HepG2 (cell line): Measurements from ENCODE around the gene NCAPD2. TPM values are rescaled to one million over a fixed set of nuclear protein-coding genes. Genes with fewer than 3 reads are reported as not detected.

Experiments
- ATAC-seq: fragments of 200-7000 bp; cut with Tn5 transposase; 3 replicates; pipeline ENCODE4 v1.9.1; 2020; ENCODE audit warnings: mild to moderate bottlenecking, moderate library complexity
- BruUV-seq: library from RNA; stranded (reverse); fragments of 400-500 nt; replicated peaks from 2 replicates; lab custom pipeline; 2021; lab: Mats Ljungman, UMichigan
- CTCF ChIA-PET: fragments of 300-600 bp; formaldehyde crosslinking; extraction: SDS; loops from one replicate; lab custom pipeline; 2021; ENCODE audit warnings: low total read pairs, inconsistent platforms, low intra/inter-chr PET ratio; lab: Yijun Ruan, JAX
- POLR2A ChIA-PET: fragments of 350-600 bp; sonication (Branson Sonifier 250); formaldehyde crosslinking; loops from one replicate; lab custom pipeline; 2020; ENCODE audit warnings: antibody characterized with exemption, inconsistent platforms; lab: Yijun Ruan, JAX
- DNase-seq: peaks from one replicate; pipeline ENCODE4 v3.0.0-alpha.2; 2015; ENCODE audit warnings: low spot score
- FAIRE-seq: peaks from 3 replicates; lab custom pipeline; 2011; peaks lifted over from hg19 to GRCh38; lab: Jason Lieb, UNC
- H2AFZ ChIP-seq: one replicate; pipeline ENCODE4 v1.6.1; 2011; ENCODE audit warnings: low read length, inconsistent platforms
- H3K27ac ChIP-seq: fragments of 300-600 bp; 3 replicates; pipeline ENCODE4 v1.8.0; 2011; ENCODE audit warnings: mixed run types, mild to moderate bottlenecking, mixed read lengths, low read length, inconsistent platforms; ENCODE audit not compliant: insufficient read depth; ENCODE audit errors: extremely low read length
- H3K27me3 ChIP-seq, 2 experiments: fragments of 200-600 bp in 1 of 2; 2 replicates in 1 of 2; 3 replicates in 1 of 2; pipeline versions ENCODE4 v1.6.0 to v1.8.0; 2011; ENCODE audit warnings: low read length in 2 of 2, mild to moderate bottlenecking in 2 of 2, moderate library complexity in 2 of 2, inconsistent platforms in 1 of 2; ENCODE audit not compliant: insufficient read depth in 2 of 2, control insufficient read depth in 1 of 2
- H3K36me3 ChIP-seq, 2 experiments: fragments of 200-600 bp in 1 of 2; replicated peaks in 1 of 2; 2 replicates in 1 of 2; 3 replicates in 1 of 2; pipeline versions ENCODE4 v1.5.1 to v1.8.0; 2011; ENCODE audit warnings: low read length in 2 of 2, inconsistent platforms in 1 of 2; ENCODE audit not compliant: insufficient read depth in 2 of 2, control insufficient read depth in 1 of 2
- H3K4me1 ChIP-seq: 2 replicates; pipeline ENCODE4 v1.5.1; 2012; ENCODE audit warnings: low read length, inconsistent platforms; ENCODE audit not compliant: insufficient read depth
- H3K4me2 ChIP-seq: 2 replicates; pipeline ENCODE4 v1.6.0; 2011; ENCODE audit warnings: low read depth, low read length, inconsistent platforms
- H3K4me3 ChIP-seq, 3 experiments: fragments of 200-600 bp in 1 of 3; sonication (generic), shearing (Covaris generic) in 1 of 3; replicated peaks in 1 of 3; 2 replicates each; pipeline ENCODE4 v1.5.1; 2011 to 2016; ENCODE audit warnings: low read length in 3 of 3, inconsistent platforms in 2 of 3, low read depth in 2 of 3, mild to moderate bottlenecking in 2 of 3, control low read depth in 1 of 3, mixed read lengths in 1 of 3; ENCODE audit not compliant: insufficient read depth in 1 of 3
- H3K79me2 ChIP-seq: one replicate; pipeline ENCODE4 v1.6.1; 2011; ENCODE audit warnings: low read length, inconsistent platforms; ENCODE audit not compliant: insufficient read depth
- H3K9ac ChIP-seq: 2 replicates; pipeline ENCODE4 v1.6.0; 2011; ENCODE audit warnings: mild to moderate bottlenecking, low read depth, low read length, inconsistent platforms; ENCODE audit not compliant: insufficient read depth
- H3K9me3 ChIP-seq: 2 replicates; pipeline ENCODE4 v1.5.1; 2012; ENCODE audit warnings: mild to moderate bottlenecking, low read length
- H4K20me1 ChIP-seq: 2 replicates; pipeline ENCODE4 v1.6.0; 2011; ENCODE audit warnings: inconsistent platforms, mild to moderate bottlenecking, low read length, moderate library complexity; ENCODE audit not compliant: insufficient read depth
- DNMT1 ChIP-seq: sonication (generic); formaldehyde crosslinking; IDR thresholded peaks from 2 replicates; pipeline ENCODE4 v1.5.1; 2020; ENCODE audit warnings: mild to moderate bottlenecking, missing genetic modification reagents
- MBD4 ChIP-seq: IDR thresholded peaks from 2 replicates; pipeline ENCODE4 v1.6.1; 2012; ENCODE audit warnings: low read length, inconsistent platforms, borderline replicate concordance
- PHF21A ChIP-seq: sonication (generic); formaldehyde crosslinking; IDR thresholded peaks from 2 replicates; pipeline ENCODE4 v1.5.0; 2020; ENCODE audit warnings: mild to moderate bottlenecking, missing genetic modification reagents
- RCOR2 ChIP-seq: IDR thresholded peaks from 2 replicates; pipeline ENCODE4 v1.6.1; 2016; ENCODE audit warnings: missing biosample characterization, missing genetic modification reagents
- SAFB2 ChIP-seq: sonication (generic); formaldehyde crosslinking; IDR thresholded peaks from 2 replicates; pipeline ENCODE4 v1.5.1; 2020; ENCODE audit warnings: missing genetic modification reagents, low read depth, mild to moderate bottlenecking, borderline replicate concordance
- ZBTB21 ChIP-seq: sonication (generic); formaldehyde crosslinking; IDR thresholded peaks from 2 replicates; pipeline ENCODE4 v1.4.0; 2020; ENCODE audit warnings: missing genetic modification reagents
- ZFYVE20 ChIP-seq: sonication (generic); formaldehyde crosslinking; IDR thresholded peaks from 2 replicates; pipeline ENCODE4 v1.8.0; 2023; ENCODE audit warnings: low read depth, mild to moderate bottlenecking, moderate library complexity, missing genetic modification reagents, borderline replicate concordance
- ZNF225 ChIP-seq: sonication (generic); formaldehyde crosslinking; IDR thresholded peaks from 2 replicates; pipeline ENCODE4 v1.4.0; 2020; ENCODE audit warnings: mild to moderate bottlenecking, missing genetic modification reagents
- ZNF343 ChIP-seq: sonication (generic); formaldehyde crosslinking; IDR thresholded peaks from 2 replicates; pipeline ENCODE4 v1.4.0; 2020; ENCODE audit warnings: mild to moderate bottlenecking, missing genetic modification reagents
- ZNF446 ChIP-seq: sonication (generic); formaldehyde crosslinking; IDR thresholded peaks from 2 replicates; pipeline ENCODE4 v1.5.0; 2020; ENCODE audit warnings: mild to moderate bottlenecking, missing genetic modification reagents
- ZNF549 ChIP-seq: sonication (generic); formaldehyde crosslinking; IDR thresholded peaks from 2 replicates; pipeline ENCODE4 v1.5.0; 2020; ENCODE audit warnings: missing genetic modification reagents
- ZSCAN21 ChIP-seq: sonication (generic); formaldehyde crosslinking; IDR thresholded peaks from 2 replicates; pipeline ENCODE4 v1.8.0; 2022; ENCODE audit warnings: mild to moderate bottlenecking, missing genetic modification reagents, moderate library complexity, borderline replicate concordance
- WGBS: methylation state at CpG from one replicate; pipeline ENCODE4 v1.1.6; 2017; ENCODE audit warnings: low lambda C conversion rate; 5-methylcytosine and 5-hydroxymethylcytosine counted together
- in situ Hi-C: cut with HindIII; loops from 2 replicates; pipeline ENCODE4 v1.10.0; 2017; ENCODE audit warnings: low pct_unique_long_range_greater_than_20kb; ENCODE audit not compliant: extremely low pct_ligation_motif_present
- intact Hi-C: fragments of 100-400 bp; cut with micrococcal nuclease; formaldehyde crosslinking; loops from one replicate; pipeline ENCODE4 v1.10.0; 2022; ENCODE audit not compliant: unreplicated experiment
- polyA plus RNA-seq, 8 experiments: library from polyadenylated mRNA; depleted of rRNA in 3 of 8; stranded (reverse) in 7 of 8; unstranded in 1 of 8; fragments of >200 nt; fragmentation: Illumina TruSeq in 4 of 8; extraction: Trizol in 4 of 8; gene quantifications; 2 replicates each; pipeline versions ENCODE4 v1.2.1 to v1.2.3, GENCODE V29; 2011 to 2016; ENCODE audit warnings: low read depth in 4 of 8, missing spikeins in 1 of 8, mixed read lengths in 1 of 8; ENCODE audit not compliant: insufficient read depth in 1 of 8
- total RNA-seq, 5 experiments: library from RNA; depleted of rRNA; stranded (reverse); fragments of >200 nt; fragmentation: Illumina TruSeq; extraction: Trizol; gene quantifications; 2 replicates each; pipeline ENCODE4 v1.2.3, GENCODE V29; 2016; ENCODE audit warnings: low read depth in 1 of 5
- TF ChIP-seq, protein P1 (sequence below): IDR thresholded peaks from 2 replicates; pipeline ENCODE4 v1.6.1; 2016; ENCODE audit warnings: mild to moderate bottlenecking, missing biosample characterization, missing genetic modification reagents
- TF ChIP-seq, protein P2 (sequence below): sonication (generic); formaldehyde crosslinking; IDR thresholded peaks from 2 replicates; pipeline ENCODE4 v1.8.0; 2022; ENCODE audit warnings: mild to moderate bottlenecking, missing genetic modification reagents, moderate library complexity
- TF ChIP-seq, protein P3 (sequence below): sonication (generic); formaldehyde crosslinking; IDR thresholded peaks from 2 replicates; pipeline ENCODE4 v1.4.0; 2020; ENCODE audit warnings: missing genetic modification reagents
- TF ChIP-seq, protein P4 (sequence below): sonication (generic); formaldehyde crosslinking; IDR thresholded peaks from 2 replicates; pipeline ENCODE4 v1.4.0; 2020; ENCODE audit warnings: missing genetic modification reagents

NCAPD2 gene
- total and polyA plus RNA-seq, 2 of the 13 experiments (the other 11 are each of a cell fraction or from before 2014, with no cell fraction given), result 51.1 to 65.6 TPM

DNA sequence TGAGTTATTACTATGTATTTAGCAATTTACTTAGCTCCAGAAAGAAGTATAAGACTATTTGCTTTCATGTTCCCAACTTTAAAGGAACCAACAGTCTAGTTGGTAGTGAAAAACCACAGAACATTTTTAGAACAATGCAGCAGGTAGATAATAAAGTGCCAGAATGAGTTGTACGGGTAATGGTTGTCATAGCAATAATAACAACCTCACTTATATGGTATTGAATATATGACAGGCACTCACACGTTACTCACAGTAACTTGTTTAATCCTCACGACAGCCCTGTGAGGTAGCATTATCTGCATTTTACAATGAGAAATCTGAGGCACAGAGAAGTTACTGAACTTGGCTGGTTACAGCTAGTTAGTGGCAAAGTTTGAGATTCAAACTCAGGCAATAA lies 29.8 kb downstream of the NCAPD2 start (continued):
- TF ChIP-seq, protein P1, sequence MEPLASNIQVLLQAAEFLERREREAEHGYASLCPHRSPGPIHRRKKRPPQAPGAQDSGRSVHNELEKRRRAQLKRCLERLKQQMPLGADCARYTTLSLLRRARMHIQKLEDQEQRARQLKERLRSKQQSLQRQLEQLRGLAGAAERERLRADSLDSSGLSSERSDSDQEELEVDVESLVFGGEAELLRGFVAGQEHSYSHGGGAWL (CRISPR knock-in tag), result no peak
- TF ChIP-seq ZNF225 (CRISPR knock-in tag), result no peak
- TF ChIP-seq ZSCAN21, result no peak
- TF ChIP-seq, protein P2, sequence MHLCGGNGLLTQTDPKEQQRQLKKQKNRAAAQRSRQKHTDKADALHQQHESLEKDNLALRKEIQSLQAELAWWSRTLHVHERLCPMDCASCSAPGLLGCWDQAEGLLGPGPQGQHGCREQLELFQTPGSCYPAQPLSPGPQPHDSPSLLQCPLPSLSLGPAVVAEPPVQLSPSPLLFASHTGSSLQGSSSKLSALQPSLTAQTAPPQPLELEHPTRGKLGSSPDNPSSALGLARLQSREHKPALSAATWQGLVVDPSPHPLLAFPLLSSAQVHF, result no peak
- no peak for TF ChIP-seq ZNF549 (CRISPR knock-in tag)
- no peak for TF ChIP-seq RCOR2 (CRISPR knock-in tag)
- TF ChIP-seq, all 625 proteins: peak for 0

DNA sequence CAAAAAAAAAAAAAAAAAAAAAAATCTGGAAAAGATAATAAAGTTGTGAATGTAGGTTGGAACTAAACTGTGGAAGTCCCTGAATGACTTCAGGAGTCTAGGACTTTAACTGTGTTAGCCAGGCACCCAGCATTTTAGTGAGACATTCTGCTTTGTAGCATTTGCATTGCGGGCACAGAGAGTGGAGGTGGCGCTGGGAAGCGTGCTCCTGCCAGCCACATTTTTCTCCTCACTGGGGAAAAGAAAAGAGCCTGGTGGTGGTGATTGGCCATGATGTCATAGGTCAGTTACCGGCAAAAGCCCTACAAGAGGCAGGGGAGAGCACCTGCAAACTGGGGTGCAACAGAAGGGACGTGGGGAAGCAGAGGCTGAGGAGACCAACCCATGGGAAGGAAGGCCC lies 30.7 kb downstream of the NCAPD2 start:
- POLR2A ChIA-PET, result no interaction called here
- TF ChIP-seq ZNF343 (no peak), ZBTB21 (CRISPR knock-in tag) (no peak), SAFB2 (no peak), PHF21A (no peak), MBD4 (no peak), ZNF446 (no peak), ZFYVE20 (CRISPR knock-in tag) (no peak), DNMT1 (CRISPR knock-in tag) (no peak)
- TF ChIP-seq, protein P3, sequence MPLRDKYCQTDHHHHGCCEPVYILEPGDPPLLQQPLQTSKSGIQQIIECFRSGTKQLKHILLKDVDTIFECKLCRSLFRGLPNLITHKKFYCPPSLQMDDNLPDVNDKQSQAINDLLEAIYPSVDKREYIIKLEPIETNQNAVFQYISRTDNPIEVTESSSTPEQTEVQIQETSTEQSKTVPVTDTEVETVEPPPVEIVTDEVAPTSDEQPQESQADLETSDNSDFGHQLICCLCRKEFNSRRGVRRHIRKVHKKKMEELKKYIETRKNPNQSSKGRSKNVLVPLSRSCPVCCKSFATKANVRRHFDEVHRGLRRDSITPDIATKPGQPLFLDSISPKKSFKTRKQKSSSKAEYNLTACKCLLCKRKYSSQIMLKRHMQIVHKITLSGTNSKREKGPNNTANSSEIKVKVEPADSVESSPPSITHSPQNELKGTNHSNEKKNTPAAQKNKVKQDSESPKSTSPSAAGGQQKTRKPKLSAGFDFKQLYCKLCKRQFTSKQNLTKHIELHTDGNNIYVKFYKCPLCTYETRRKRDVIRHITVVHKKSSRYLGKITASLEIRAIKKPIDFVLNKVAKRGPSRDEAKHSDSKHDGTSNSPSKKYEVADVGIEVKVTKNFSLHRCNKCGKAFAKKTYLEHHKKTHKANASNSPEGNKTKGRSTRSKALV, result no peak
- TF ChIP-seq, protein P4, sequence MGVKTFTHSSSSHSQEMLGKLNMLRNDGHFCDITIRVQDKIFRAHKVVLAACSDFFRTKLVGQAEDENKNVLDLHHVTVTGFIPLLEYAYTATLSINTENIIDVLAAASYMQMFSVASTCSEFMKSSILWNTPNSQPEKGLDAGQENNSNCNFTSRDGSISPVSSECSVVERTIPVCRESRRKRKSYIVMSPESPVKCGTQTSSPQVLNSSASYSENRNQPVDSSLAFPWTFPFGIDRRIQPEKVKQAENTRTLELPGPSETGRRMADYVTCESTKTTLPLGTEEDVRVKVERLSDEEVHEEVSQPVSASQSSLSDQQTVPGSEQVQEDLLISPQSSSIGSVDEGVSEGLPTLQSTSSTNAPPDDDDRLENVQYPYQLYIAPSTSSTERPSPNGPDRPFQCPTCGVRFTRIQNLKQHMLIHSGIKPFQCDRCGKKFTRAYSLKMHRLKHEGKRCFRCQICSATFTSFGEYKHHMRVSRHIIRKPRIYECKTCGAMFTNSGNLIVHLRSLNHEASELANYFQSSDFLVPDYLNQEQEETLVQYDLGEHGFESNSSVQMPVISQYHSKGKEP (CRISPR knock-in tag), result no peak

More for the DNA sequence above, 30.7 kb downstream of the NCAPD2 start:
- Histone ChIP-seq H2AFZ (no peak overlapping the region), H3K79me2 (no peaks in the 10 kb centered on the region), H3K4me1 (no peaks in the 10 kb centered on the region), H3K36me3 (peaks cover 60 to 97% of the 10 kb centered on the region in 2 experiments), H3K4me2 (no peak overlapping the region), H3K27me3 (no peaks in the 10 kb centered on the region), H3K9ac (no peak overlapping the region), H4K20me1 (no peaks in the 10 kb centered on the region), H3K9me3 (no peaks in the 10 kb centered on the region), H3K4me3 (no peak overlapping the region), H3K27ac (no peak overlapping the region)
- intact Hi-C loops, result no loop called here
- WGBS, result 95% methylated on average over 5 of the region's 5 CpGs
- in situ Hi-C loops, result no loop called here
- FAIRE-seq, result no peak
- CTCF ChIA-PET, result no interaction called here
- DNase-seq, result no peak
- ATAC-seq, result no peak
- BruUV-seq, result no TSS peak
